HL-60 (cell line): ENCODE results near the gene WRAP73.

Experiments used
- DNase-seq, 2 experiments: peaks; one replicate each; pipeline ENCODE4 v3.0.0-alpha.2; 2010 to 2020; ENCODE audit warnings: low read depth in 1 of 2, low spot score in 1 of 2
- H3K27ac ChIP-seq: fragments of 250-450 bp; sonication (Bioruptor Pico); replicated peaks from 2 replicates; pipeline ENCODE4 v1.5.1; 2020; ENCODE audit warnings: mild to moderate bottlenecking, moderate library complexity
- H3K27me3 ChIP-seq: fragments of 250-450 bp; sonication (Bioruptor Pico); 2 replicates; pipeline ENCODE4 v1.5.1; 2021; ENCODE audit warnings: mild to moderate bottlenecking, moderate library complexity; ENCODE audit not compliant: insufficient read depth, poor library complexity, severe bottlenecking
- H3K4me3 ChIP-seq: replicated peaks from 2 replicates; pipeline ENCODE4 v1.5.1; 2011; ENCODE audit warnings: mild to moderate bottlenecking, control low read depth, low read length; ENCODE audit not compliant: insufficient read depth
- GABPA ChIP-seq: IDR thresholded peaks from 2 replicates; pipeline ENCODE4 v1.6.1; 2012; ENCODE audit warnings: low read depth
- POLR2AphosphoS5 ChIP-seq: IDR thresholded peaks from 2 replicates; pipeline ENCODE4 v1.6.1; 2012; ENCODE audit warnings: low read depth
- SPI1 ChIP-seq: IDR thresholded peaks from 2 replicates; pipeline ENCODE4 v1.6.1; 2012; ENCODE audit warnings: low read depth, mild to moderate bottlenecking, borderline replicate concordance
- TF ChIP-seq, protein P1 (sequence below): IDR thresholded peaks from 2 replicates; pipeline ENCODE4 v1.6.1; 2012; ENCODE audit warnings: low read depth; ENCODE audit not compliant: insufficient replicate concordance
- TF ChIP-seq, protein P2 (sequence below): IDR thresholded peaks from one replicate; pipeline ENCODE4 v1.5.1; 2011; ENCODE audit warnings: low read length, control low read depth, inconsistent platforms; ENCODE audit not compliant: insufficient read depth

The WRAP73 gene

DNA sequence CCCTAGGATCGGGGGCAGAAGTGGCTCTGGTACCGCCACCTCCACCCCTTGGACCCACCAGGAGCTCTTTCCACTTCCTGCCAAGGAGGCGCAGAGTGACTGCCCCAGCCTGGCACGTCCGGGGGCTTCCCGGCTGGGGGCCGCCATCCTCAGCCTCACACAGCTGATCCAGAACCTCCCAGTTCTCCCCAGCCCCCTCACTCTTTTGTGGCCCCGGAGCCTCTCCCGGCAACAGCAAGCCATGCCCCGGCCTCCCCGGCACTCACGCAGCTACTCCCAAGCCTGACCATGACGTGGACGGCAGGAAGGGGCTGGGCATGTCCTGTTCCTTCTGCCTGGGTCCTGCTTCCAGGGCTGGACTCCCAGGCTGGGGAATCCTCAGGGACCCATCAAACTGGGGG, 19.5 kb upstream of the WRAP73 start:
- no peak for DNase-seq
- no peaks in the 10 kb centered on the region for H3K27me3 ChIP-seq
- no peak overlapping the region for H3K4me3 ChIP-seq
- no peak overlapping the region for H3K27ac ChIP-seq
- TF ChIP-seq GABPA (no peak), POLR2AphosphoS5 (no peak), SPI1 (no peak)
- TF ChIP-seq, protein P1, sequence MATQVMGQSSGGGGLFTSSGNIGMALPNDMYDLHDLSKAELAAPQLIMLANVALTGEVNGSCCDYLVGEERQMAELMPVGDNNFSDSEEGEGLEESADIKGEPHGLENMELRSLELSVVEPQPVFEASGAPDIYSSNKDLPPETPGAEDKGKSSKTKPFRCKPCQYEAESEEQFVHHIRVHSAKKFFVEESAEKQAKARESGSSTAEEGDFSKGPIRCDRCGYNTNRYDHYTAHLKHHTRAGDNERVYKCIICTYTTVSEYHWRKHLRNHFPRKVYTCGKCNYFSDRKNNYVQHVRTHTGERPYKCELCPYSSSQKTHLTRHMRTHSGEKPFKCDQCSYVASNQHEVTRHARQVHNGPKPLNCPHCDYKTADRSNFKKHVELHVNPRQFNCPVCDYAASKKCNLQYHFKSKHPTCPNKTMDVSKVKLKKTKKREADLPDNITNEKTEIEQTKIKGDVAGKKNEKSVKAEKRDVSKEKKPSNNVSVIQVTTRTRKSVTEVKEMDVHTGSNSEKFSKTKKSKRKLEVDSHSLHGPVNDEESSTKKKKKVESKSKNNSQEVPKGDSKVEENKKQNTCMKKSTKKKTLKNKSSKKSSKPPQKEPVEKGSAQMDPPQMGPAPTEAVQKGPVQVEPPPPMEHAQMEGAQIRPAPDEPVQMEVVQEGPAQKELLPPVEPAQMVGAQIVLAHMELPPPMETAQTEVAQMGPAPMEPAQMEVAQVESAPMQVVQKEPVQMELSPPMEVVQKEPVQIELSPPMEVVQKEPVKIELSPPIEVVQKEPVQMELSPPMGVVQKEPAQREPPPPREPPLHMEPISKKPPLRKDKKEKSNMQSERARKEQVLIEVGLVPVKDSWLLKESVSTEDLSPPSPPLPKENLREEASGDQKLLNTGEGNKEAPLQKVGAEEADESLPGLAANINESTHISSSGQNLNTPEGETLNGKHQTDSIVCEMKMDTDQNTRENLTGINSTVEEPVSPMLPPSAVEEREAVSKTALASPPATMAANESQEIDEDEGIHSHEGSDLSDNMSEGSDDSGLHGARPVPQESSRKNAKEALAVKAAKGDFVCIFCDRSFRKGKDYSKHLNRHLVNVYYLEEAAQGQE = no peak
- TF ChIP-seq, protein P2, sequence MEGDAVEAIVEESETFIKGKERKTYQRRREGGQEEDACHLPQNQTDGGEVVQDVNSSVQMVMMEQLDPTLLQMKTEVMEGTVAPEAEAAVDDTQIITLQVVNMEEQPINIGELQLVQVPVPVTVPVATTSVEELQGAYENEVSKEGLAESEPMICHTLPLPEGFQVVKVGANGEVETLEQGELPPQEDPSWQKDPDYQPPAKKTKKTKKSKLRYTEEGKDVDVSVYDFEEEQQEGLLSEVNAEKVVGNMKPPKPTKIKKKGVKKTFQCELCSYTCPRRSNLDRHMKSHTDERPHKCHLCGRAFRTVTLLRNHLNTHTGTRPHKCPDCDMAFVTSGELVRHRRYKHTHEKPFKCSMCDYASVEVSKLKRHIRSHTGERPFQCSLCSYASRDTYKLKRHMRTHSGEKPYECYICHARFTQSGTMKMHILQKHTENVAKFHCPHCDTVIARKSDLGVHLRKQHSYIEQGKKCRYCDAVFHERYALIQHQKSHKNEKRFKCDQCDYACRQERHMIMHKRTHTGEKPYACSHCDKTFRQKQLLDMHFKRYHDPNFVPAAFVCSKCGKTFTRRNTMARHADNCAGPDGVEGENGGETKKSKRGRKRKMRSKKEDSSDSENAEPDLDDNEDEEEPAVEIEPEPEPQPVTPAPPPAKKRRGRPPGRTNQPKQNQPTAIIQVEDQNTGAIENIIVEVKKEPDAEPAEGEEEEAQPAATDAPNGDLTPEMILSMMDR = no peak

DNA sequence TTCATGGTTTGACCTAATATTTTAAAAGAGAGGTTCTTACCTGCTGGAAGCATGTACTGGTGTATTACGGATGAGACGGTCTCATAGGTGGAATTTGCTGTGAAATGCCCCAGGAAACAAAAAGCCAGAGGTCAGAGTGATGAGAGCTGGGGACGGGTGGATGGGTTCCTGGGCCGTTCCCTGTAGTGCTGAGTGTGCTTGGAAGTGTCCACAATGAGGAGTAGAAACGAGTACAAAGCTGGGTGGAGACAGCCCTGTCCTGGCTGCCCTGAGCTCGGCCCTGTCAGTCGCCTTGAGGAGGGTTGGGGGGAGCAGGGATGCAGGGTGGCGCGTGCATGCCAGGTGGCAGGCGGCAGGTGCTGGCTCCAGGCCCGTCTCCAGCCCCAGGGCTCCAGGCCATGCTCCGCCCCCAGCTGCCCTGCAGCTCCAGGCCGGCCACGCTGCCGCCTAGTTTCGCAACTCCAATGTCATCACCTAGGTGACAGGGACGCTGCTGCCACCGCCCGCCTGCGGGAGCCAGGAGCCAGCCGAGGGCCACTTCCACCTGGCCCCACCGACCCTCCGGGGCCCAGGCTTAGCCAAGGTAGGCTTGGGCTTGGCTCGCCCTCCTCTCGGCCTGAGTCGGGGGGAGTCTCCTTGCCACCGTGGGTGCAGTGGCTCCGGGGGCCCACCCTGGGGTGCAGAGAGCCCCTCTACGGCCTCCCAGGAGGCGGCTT, 18.8 kb upstream of the WRAP73 start:
- Histone ChIP-seq H3K27me3 (no peaks in the 10 kb centered on the region), H3K27ac (no peak overlapping the region), H3K4me3 (no peak overlapping the region)
- DNase-seq = peak; percentile 85 to 91
- TF ChIP-seq GABPA = no peak
- TF ChIP-seq, protein P1 = no peak
- no peak for TF ChIP-seq SPI1
- no peak for TF ChIP-seq POLR2AphosphoS5

DNA sequence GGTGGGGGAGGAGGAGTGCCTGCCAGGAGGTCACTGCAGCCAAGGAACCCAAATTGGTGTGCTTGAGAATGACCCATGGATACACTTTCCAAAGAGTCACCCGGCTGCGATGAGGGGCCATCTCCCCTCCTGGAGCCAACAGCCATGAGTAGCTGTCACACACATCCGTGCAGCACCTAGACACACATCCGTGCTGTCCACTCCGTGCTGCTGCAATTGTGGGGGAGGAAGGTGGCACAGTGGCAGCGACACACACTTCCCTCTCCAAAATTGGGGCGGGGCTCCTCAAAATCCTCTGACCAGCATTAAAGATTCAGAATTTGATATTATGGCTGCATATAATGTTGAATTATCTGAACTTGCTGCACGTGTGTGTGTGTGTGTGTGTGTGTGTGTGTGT, 18.2 kb upstream of the WRAP73 start:
- H3K27me3 ChIP-seq = no peaks in the 10 kb centered on the region
- H3K27ac ChIP-seq = no peak overlapping the region
- H3K4me3 ChIP-seq = no peak overlapping the region
- TF ChIP-seq, protein P2 = no peak
- TF ChIP-seq POLR2AphosphoS5 (no peak), SPI1 (no peak), GABPA (no peak)
- TF ChIP-seq, protein P1 = no peak
- no peak for DNase-seq
